ENCODE data around the gene IPPK.

DNA sequence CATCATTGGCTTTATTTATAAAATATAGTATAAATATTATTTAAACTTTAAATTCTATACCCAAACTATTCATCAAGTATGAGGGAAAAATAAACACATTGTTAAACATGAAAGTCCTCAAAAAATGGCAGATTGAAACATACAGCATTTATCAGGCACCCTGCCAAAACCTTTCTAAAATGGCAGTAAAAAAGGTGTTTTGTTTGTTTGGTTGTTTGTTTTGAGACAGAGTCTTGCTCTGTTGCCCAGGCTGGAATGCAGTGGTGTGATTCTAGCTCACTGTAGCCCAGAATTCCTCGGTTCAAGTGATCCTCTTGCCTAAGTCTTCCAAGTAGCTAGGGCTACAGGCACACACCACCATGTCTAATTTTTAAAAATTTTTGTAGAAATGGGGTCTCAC, 74.0 kb downstream of the IPPK start:
- TF ChIP-seq EZH2 (IDR thresholded peaks at IDR 0.05; ENCODE audit: insufficient read depth, poor library complexity, severe bottlenecking), result no peak
- TF ChIP-seq EZH2phosphoT487 (IDR thresholded peaks at IDR 0.05; ENCODE audit: insufficient read depth, low read depth), result no peak

All from GM23248 (cell line).